WTC11 (cell line): ENCODE measurements around the gene ELOVL2. TPM values are rescaled to one million over a fixed set of nuclear protein-coding genes. Genes with fewer than 3 reads are reported as not detected.

Source experiments
- ATAC-seq: fragments of 200-7000 bp; cut with Tn5 transposase; 2 replicates; pipeline ENCODE4 v1.10.0; 2021; ENCODE audit warnings: mild to moderate bottlenecking, moderate library complexity
- CTCF ChIA-PET: fragments of 300-600 bp; sonication (Branson Sonifier 250); formaldehyde crosslinking; loops from one replicate; lab custom pipeline; 2021; ENCODE audit warnings: antibody characterized with exemption; lab: Charles Lee
- POLR2A ChIA-PET: fragments of 350-600 bp; sonication (Branson Sonifier 250); formaldehyde crosslinking; loops from one replicate; lab custom pipeline; 2021; ENCODE audit warnings: antibody characterized with exemption; lab: Charles Lee
- DNase-seq: peaks from one replicate; pipeline ENCODE4 v3.0.0; 2021; ENCODE audit warnings: low spot score
- H3K27ac Mint-ChIP-seq: 2 replicates; pipeline ENCODE4 v1.8.0; 2021; ENCODE audit warnings: mixed read lengths
- H3K27me3 Mint-ChIP-seq: 2 replicates; pipeline ENCODE4 v1.8.0; 2021; ENCODE audit warnings: low read depth, mild to moderate bottlenecking, moderate library complexity, mixed read lengths
- H3K36me3 Mint-ChIP-seq: 2 replicates; pipeline ENCODE4 v1.8.0; 2021; ENCODE audit warnings: mixed read lengths
- H3K4me1 Mint-ChIP-seq: 2 replicates; pipeline ENCODE4 v1.8.0; 2022; ENCODE audit warnings: mixed read lengths
- H3K4me3 Mint-ChIP-seq: 2 replicates; pipeline ENCODE4 v1.8.0; 2021; ENCODE audit warnings: mild to moderate bottlenecking, moderate library complexity, mixed read lengths
- H3K9me3 Mint-ChIP-seq: 2 replicates; pipeline ENCODE4 v1.8.0; 2021; ENCODE audit warnings: mixed read lengths
- ARID4B ChIP-seq: sonication (generic); formaldehyde crosslinking; IDR thresholded peaks from 2 replicates; pipeline ENCODE4 v1.8.0; 2023; ENCODE audit warnings: missing genetic modification reagents, mild to moderate bottlenecking, borderline replicate concordance
- ATF6 ChIP-seq: sonication (generic); formaldehyde crosslinking; IDR thresholded peaks from 2 replicates; pipeline ENCODE4 v1.8.1; 2023; ENCODE audit warnings: mild to moderate bottlenecking, missing genetic modification reagents
- CREB1 ChIP-seq: sonication (generic); formaldehyde crosslinking; IDR thresholded peaks from 2 replicates; pipeline ENCODE4 v1.8.0; 2023; ENCODE audit warnings: mild to moderate bottlenecking, missing genetic modification reagents
- JUN ChIP-seq: sonication (generic); formaldehyde crosslinking; IDR thresholded peaks from 2 replicates; pipeline ENCODE4 v1.8.0; 2023; ENCODE audit warnings: mild to moderate bottlenecking, missing genetic modification reagents
- MLX ChIP-seq: sonication (generic); formaldehyde crosslinking; IDR thresholded peaks from 2 replicates; pipeline ENCODE4 v1.8.1; 2023; ENCODE audit warnings: mild to moderate bottlenecking, missing genetic modification reagents, moderate library complexity
- NFATC4 ChIP-seq: fragments of 250-450 bp; sonication (Bioruptor Pico); IDR thresholded peaks from 2 replicates; pipeline ENCODE4 v1.9.0; 2021; ENCODE audit warnings: mild to moderate bottlenecking
- SMAD3 ChIP-seq: sonication (generic); formaldehyde crosslinking; IDR thresholded peaks from 2 replicates; pipeline ENCODE4 v1.8.0; 2022; ENCODE audit warnings: missing genetic modification reagents, mild to moderate bottlenecking, borderline replicate concordance
- STAT6 ChIP-seq: sonication (generic); formaldehyde crosslinking; conservative IDR thresholded peaks from 2 replicates; pipeline ENCODE4 v1.8.1; 2023; ENCODE audit warnings: mild to moderate bottlenecking, low read depth, missing genetic modification reagents, moderate library complexity
- TEAD1 ChIP-seq: sonication (generic); formaldehyde crosslinking; IDR thresholded peaks from 2 replicates; pipeline ENCODE4 v1.8.0; 2022; ENCODE audit warnings: mild to moderate bottlenecking, missing genetic modification reagents
- ZBTB21 ChIP-seq: sonication (generic); formaldehyde crosslinking; IDR thresholded peaks from 2 replicates; pipeline ENCODE4 v1.8.1; 2023; ENCODE audit warnings: mild to moderate bottlenecking, missing genetic modification reagents, borderline replicate concordance
- ZMAT4 ChIP-seq: fragments of 250-450 bp; sonication (Bioruptor Pico); IDR thresholded peaks from 2 replicates; pipeline ENCODE4 v1.9.0; 2021; ENCODE audit warnings: mild to moderate bottlenecking
- ZNF121 ChIP-seq: sonication (generic); formaldehyde crosslinking; IDR thresholded peaks from 2 replicates; pipeline ENCODE4 v1.8.0; 2023; ENCODE audit warnings: missing genetic modification reagents
- ZNF232 ChIP-seq: sonication (generic); formaldehyde crosslinking; IDR thresholded peaks from 2 replicates; pipeline ENCODE4 v1.8.0; 2022; ENCODE audit warnings: mild to moderate bottlenecking, missing genetic modification reagents
- ZNF425 ChIP-seq: fragments of 250-450 bp; sonication (Bioruptor Pico); conservative IDR thresholded peaks from 2 replicates; pipeline ENCODE4 v1.9.0; 2021; ENCODE audit warnings: mild to moderate bottlenecking
- ZNF671 ChIP-seq: fragments of 250-450 bp; sonication (Bioruptor Pico); IDR thresholded peaks from 2 replicates; pipeline ENCODE4 v1.8.0; 2021; ENCODE audit warnings: mild to moderate bottlenecking
- ZSCAN18 ChIP-seq: fragments of 250-450 bp; sonication (Bioruptor Pico); IDR thresholded peaks from 2 replicates; pipeline ENCODE4 v2.1.2; 2022; ENCODE audit warnings: mild to moderate bottlenecking, moderate library complexity
- total RNA-seq: library from RNA; stranded (reverse); gene quantifications from 3 replicates; pipeline ENCODE4 v1.2.3, GENCODE V29; 2021

ELOVL2 gene
- total RNA-seq, 1 experiment from 2014 or later = 2.0 TPM

- DNase-seq = no peak
- H3K4me1 Mint-ChIP-seq = peaks cover 30% of the 10 kb centered on the region
- H3K36me3 Mint-ChIP-seq = no peaks in the 10 kb centered on the region
- no peak for ATAC-seq
- H3K27me3 Mint-ChIP-seq = no peaks in the 10 kb centered on the region
- no peak overlapping the region for H3K27ac Mint-ChIP-seq
- ChIA-PET POLR2A (no interaction called here), CTCF (interaction anchor here (0.9 to 2.0 kb wide), 10 partner anchors 26 to 534 kb away, joined by 3 to 20 read pairs (median 4); partner anchors contain the start of genes ELOVL2 and SYCP2L)
- TF ChIP-seq SMAD3 (CRISPR knock-in tag) = no peak
- no peak for TF ChIP-seq ZMAT4
- TF ChIP-seq ZNF425 = no peak
- TF ChIP-seq ZNF671 (CRISPR knock-in tag) = no peak
- no peak for TF ChIP-seq CREB1 (CRISPR knock-in tag)
- TF ChIP-seq ZNF121 = no peak
- no peak for TF ChIP-seq NFATC4 (CRISPR knock-in tag)
- no peak for TF ChIP-seq MLX
- TF ChIP-seq ARID4B (CRISPR knock-in tag) = no peak
- no peak for TF ChIP-seq ZSCAN18
- TF ChIP-seq ZNF232 = no peak
- TF ChIP-seq ATF6 = no peak
- TF ChIP-seq JUN (CRISPR knock-in tag) = no peak
- no peak for TF ChIP-seq TEAD1
- TF ChIP-seq ZBTB21 (CRISPR knock-in tag) = no peak
- no peak for TF ChIP-seq STAT6 (CRISPR knock-in tag)
- H3K4me3 Mint-ChIP-seq = no peak overlapping the region
- no peaks in the 10 kb centered on the region for H3K9me3 Mint-ChIP-seq
Observed at GRCh38 chr6:11012295-11012754, 31.8 kb downstream of the ELOVL2 start.
